ENCODE data around the gene MGAT4C.

Gene MGAT4C

DNA sequence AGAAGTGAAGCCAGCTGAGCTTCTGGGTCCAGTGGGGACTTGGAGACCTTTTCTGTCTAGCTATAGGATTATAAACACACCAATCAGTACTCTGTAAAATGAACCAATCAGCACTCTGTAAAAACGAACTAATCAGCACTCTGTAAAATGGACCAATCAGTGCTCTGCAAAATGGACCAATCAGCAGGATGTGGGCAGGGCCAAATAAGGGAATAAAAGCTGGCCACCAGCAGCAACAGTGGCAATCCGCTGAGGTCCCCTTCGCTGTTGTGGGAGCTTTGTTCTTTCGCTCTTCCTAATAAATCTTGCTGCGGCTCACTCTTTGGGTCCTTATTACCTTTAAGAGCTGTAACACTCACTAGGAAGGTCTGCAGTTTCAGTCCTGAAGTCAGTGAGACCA, 309.8 kb downstream of the MGAT4C start:
- TF ChIP-seq FOXP2 (optimal IDR thresholded peaks at IDR 0.05; ENCODE audit: control extremely low read depth, extremely low read length, insufficient read depth) (no peak), POLR2AphosphoS5 (IDR thresholded peaks at IDR 0.05; ENCODE audit: borderline replicate concordance, low read depth, low read length) (no peak), EZH2 (IDR thresholded peaks at IDR 0.05) (no peak)
- Histone ChIP-seq H3K4me3 (no peak overlapping the region), H3K9me3 (ENCODE audit: low read depth, low read length) (0 out of 2 replicates have a peak, but pooled peaks cover 3% of the 10 kb centered on the region), H3K27ac (no peak overlapping the region), H3K36me3 (ENCODE audit: insufficient read depth, low read length) (no peaks in the 10 kb centered on the region), H3K9ac (ENCODE audit: insufficient read length) (no peak overlapping the region)
- no peak for DNase-seq (ENCODE audit: low read depth, low spot score)

- Histone ChIP-seq H3K36me3 (ENCODE audit: insufficient read depth, low read length) (no peaks in the 10 kb centered on the region), H3K4me3 (no peak overlapping the region), H3K9ac (ENCODE audit: insufficient read length) (no peak overlapping the region), H3K9me3 (ENCODE audit: low read depth, low read length) (no peaks in the 10 kb centered on the region), H3K27ac (no peak overlapping the region)
- no peak for DNase-seq (ENCODE audit: low read depth, low spot score)
- TF ChIP-seq POLR2AphosphoS5 (IDR thresholded peaks at IDR 0.05; ENCODE audit: borderline replicate concordance, low read depth, low read length) (no peak), FOXP2 (optimal IDR thresholded peaks at IDR 0.05; ENCODE audit: control extremely low read depth, extremely low read length, insufficient read depth) (no peak), EZH2 (IDR thresholded peaks at IDR 0.05) (no peak)
Observed at GRCh38 chr12:85927166-85927565, 329.0 kb downstream of the MGAT4C start.

GRCh38 chr12:85923767-85924331, 332.3 kb downstream of the MGAT4C start:
- H3K9ac ChIP-seq (ENCODE audit: insufficient read length): no peak overlapping the region
- DNase-seq (ENCODE audit: low read depth, low spot score): peak; percentile 48
- no peaks in the 10 kb centered on the region; the same call in 1 of the 2 replicates for H3K9me3 ChIP-seq (ENCODE audit: low read depth, low read length)
- no peaks in the 10 kb centered on the region for H3K36me3 ChIP-seq (ENCODE audit: insufficient read depth, low read length)
- TF ChIP-seq FOXP2 (optimal IDR thresholded peaks at IDR 0.05; ENCODE audit: control extremely low read depth, extremely low read length, insufficient read depth): no peak
- no peak for TF ChIP-seq POLR2AphosphoS5 (IDR thresholded peaks at IDR 0.05; ENCODE audit: borderline replicate concordance, low read depth, low read length)
- no peak for TF ChIP-seq EZH2 (IDR thresholded peaks at IDR 0.05)
- no peak overlapping the region for H3K4me3 ChIP-seq
- H3K27ac ChIP-seq: no peak overlapping the region

- no peak overlapping the region for H3K27ac ChIP-seq
- no peaks in the 10 kb centered on the region for H3K36me3 ChIP-seq (ENCODE audit: insufficient read depth, low read length)
- no peak overlapping the region for H3K9ac ChIP-seq (ENCODE audit: insufficient read length)
- peak; percentile 42 for DNase-seq (ENCODE audit: low read depth, low spot score)
- no peak overlapping the region for H3K4me3 ChIP-seq
- H3K9me3 ChIP-seq (ENCODE audit: low read depth, low read length): no peaks in the 10 kb centered on the region; the same call in 1 of the 2 replicates
- TF ChIP-seq EZH2 (IDR thresholded peaks at IDR 0.05) (no peak), POLR2AphosphoS5 (IDR thresholded peaks at IDR 0.05; ENCODE audit: borderline replicate concordance, low read depth, low read length) (no peak), FOXP2 (optimal IDR thresholded peaks at IDR 0.05; ENCODE audit: control extremely low read depth, extremely low read length, insufficient read depth) (no peak)
Observed at GRCh38 chr12:85920324-85920947, 335.8 kb downstream of the MGAT4C start.
